Trophoblast cell (in vitro differentiated cells and primary cell): ENCODE data around the gene CHRM5.

Source experiments
- DNase-seq, 2 donors: peaks; one replicate each; pipeline ENCODE4 v3.0.0-alpha.2; 2016
- H2AFZ ChIP-seq: 2 replicates; pipeline ENCODE4 v1.6.1; 2013; ENCODE audit warnings: low read length, moderate library complexity, mild to moderate bottlenecking; ENCODE audit not compliant: insufficient read depth, poor library complexity
- H2AK5ac ChIP-seq: 2 replicates; pipeline ENCODE4 v1.6.1; 2013; ENCODE audit warnings: mild to moderate bottlenecking, low read length
- H2BK120ac ChIP-seq: 2 replicates; pipeline ENCODE4 v1.6.1; 2013; ENCODE audit warnings: low read length, mild to moderate bottlenecking, moderate library complexity; ENCODE audit not compliant: insufficient read depth, poor library complexity
- H2BK12ac ChIP-seq: 2 replicates; pipeline ENCODE4 v1.6.1; 2013; ENCODE audit warnings: mild to moderate bottlenecking, low read length, moderate library complexity
- H2BK5ac ChIP-seq: 2 replicates; pipeline ENCODE4 v1.6.1; 2013; ENCODE audit warnings: low read length, low read depth, moderate library complexity, mild to moderate bottlenecking; ENCODE audit not compliant: poor library complexity
- H3K14ac ChIP-seq: 2 replicates; pipeline ENCODE4 v1.6.1; 2013; ENCODE audit warnings: mild to moderate bottlenecking, low read length
- H3K18ac ChIP-seq: 2 replicates; pipeline ENCODE4 v1.6.1; 2013; ENCODE audit warnings: mild to moderate bottlenecking, low read length
- H3K23ac ChIP-seq: 2 replicates; pipeline ENCODE4 v1.6.1; 2013; ENCODE audit warnings: low read length
- H3K27ac ChIP-seq: 2 replicates; pipeline ENCODE4 v1.5.1; 2013; ENCODE audit warnings: low read depth, mild to moderate bottlenecking, inconsistent platforms, low read length, moderate library complexity
- H3K27me3 ChIP-seq: 2 replicates; pipeline ENCODE4 v1.6.1; 2013; ENCODE audit warnings: inconsistent platforms, mild to moderate bottlenecking, low read length, moderate library complexity; ENCODE audit not compliant: insufficient read depth
- H3K36me3 ChIP-seq, 2 experiments: 1 replicate in 1 of 2; 2 replicates in 1 of 2; pipeline ENCODE4 v1.6.1; 2013; ENCODE audit warnings: low read length in 2 of 2, mild to moderate bottlenecking in 2 of 2, moderate library complexity in 1 of 2; ENCODE audit not compliant: insufficient read depth in 2 of 2, control insufficient read depth in 1 of 2
- H3K4ac ChIP-seq: 2 replicates; pipeline ENCODE4 v1.6.1; 2013; ENCODE audit warnings: low read depth, mild to moderate bottlenecking, low read length, moderate library complexity
- H3K4me1 ChIP-seq, 2 experiments: 1 replicate in 1 of 2; 2 replicates in 1 of 2; pipeline ENCODE4 v1.6.1; 2013; ENCODE audit warnings: low read length in 2 of 2, mild to moderate bottlenecking in 2 of 2, moderate library complexity in 1 of 2; ENCODE audit not compliant: insufficient read depth in 2 of 2, control insufficient read depth in 1 of 2
- H3K4me2 ChIP-seq: 2 replicates; pipeline ENCODE4 v1.6.1; 2013; ENCODE audit warnings: inconsistent platforms, mild to moderate bottlenecking, low read length, moderate library complexity
- H3K4me3 ChIP-seq: 2 replicates; pipeline ENCODE4 v1.5.1; 2013; ENCODE audit warnings: mild to moderate bottlenecking, low read depth, low read length, inconsistent platforms
- H3K79me1 ChIP-seq: one replicate; pipeline ENCODE4 v1.6.1; 2013; ENCODE audit warnings: low read length
- H3K79me2 ChIP-seq: 2 replicates; pipeline ENCODE4 v1.6.1; 2013; ENCODE audit warnings: low read length, mild to moderate bottlenecking; ENCODE audit not compliant: control insufficient read depth, insufficient read depth, poor library complexity
- H3K9ac ChIP-seq: 2 replicates; pipeline ENCODE4 v1.6.1; 2013; ENCODE audit warnings: mild to moderate bottlenecking, low read length
- H3K9me3 ChIP-seq: 2 replicates; pipeline ENCODE4 v1.6.1; 2013; ENCODE audit warnings: low read depth, mild to moderate bottlenecking, control low read depth, inconsistent platforms, low read length; ENCODE audit not compliant: insufficient read depth
- H4K12ac ChIP-seq: 2 replicates; pipeline ENCODE4 v1.6.1; 2013; ENCODE audit warnings: low read depth, mild to moderate bottlenecking, low read length, moderate library complexity
- H4K8ac ChIP-seq: 2 replicates; pipeline ENCODE4 v1.6.1; 2013; ENCODE audit warnings: low read depth, mild to moderate bottlenecking, low read length, moderate library complexity
- H4K91ac ChIP-seq: one replicate; pipeline ENCODE4 v1.6.1; 2013; ENCODE audit warnings: low read depth, mild to moderate bottlenecking, low read length, moderate library complexity
- WGBS: extraction: QIAGEN DNeasy Blood & Tissue Kit; methylation state at CpG from one replicate; pipeline ENCODE4 v1.1.7; 2013; ENCODE audit warnings: missing lambda C conversion rate; ENCODE audit not compliant: insufficient read length, insufficient coverage; ENCODE audit errors: extremely low coverage; 5-methylcytosine and 5-hydroxymethylcytosine counted together

Gene CHRM5

DNA sequence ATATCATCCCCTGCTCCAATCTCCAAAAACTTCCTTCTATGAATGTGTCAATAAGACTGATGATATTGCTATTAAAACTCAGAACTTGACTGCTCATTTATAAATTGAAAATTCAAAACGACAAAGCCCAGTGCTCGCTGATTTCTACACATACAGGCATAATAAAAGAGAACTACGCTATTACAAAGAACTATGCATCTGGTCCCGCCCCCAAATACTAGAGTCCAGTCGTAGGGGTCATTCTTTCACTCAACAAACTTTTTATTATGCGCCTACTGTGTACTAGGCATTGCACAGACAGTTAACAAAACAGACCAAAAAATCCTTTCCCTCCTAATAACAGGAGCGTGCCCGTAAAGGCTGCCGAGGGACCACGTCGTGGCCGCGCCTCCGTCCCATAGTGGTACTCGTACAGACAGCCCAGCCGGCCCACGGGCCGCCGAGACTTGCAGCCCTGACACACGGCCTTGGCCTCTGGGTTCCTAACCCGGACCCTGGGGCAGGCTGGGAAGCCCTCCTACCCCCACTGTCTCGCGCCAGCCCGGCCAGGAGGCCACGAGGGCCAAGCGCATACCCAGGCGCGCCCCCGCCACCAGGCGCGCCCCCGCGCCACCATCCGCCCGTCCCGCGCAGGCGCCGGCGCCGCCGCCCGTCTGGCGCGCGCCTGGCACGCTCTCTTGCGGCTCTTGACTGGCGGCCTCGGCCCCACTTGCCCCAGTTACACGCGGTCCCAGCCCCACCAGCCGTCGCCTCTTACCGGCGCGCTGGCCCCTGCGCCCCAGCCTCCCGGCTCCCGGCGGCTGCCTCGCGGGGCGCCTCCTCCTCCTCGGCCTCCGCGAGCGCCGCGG, 70.0 kb downstream of the CHRM5 start:
- Histone ChIP-seq H2AK5ac (no peak overlapping the region), H3K36me3 (no peaks in the 10 kb centered on the region), H3K18ac (peak overlapping the region; percentile 67), H2BK5ac (peak overlapping the region; percentile 82), H4K8ac (peak overlapping the region; percentile 89), H3K4me2 (peak overlapping the region; percentile 76), H3K9ac (peak overlapping the region; percentile 99), H2BK120ac (peak overlapping the region; percentile 2), H3K27ac (peak overlapping the region; percentile 94), H3K79me1 (peaks cover 8% of the 10 kb centered on the region), H4K12ac (peak overlapping the region; percentile 83), H3K14ac (peak overlapping the region; percentile 93), H4K91ac (peak overlapping the region; percentile 85), H2AFZ (peak overlapping the region; percentile 49), H3K9me3 (no peaks in the 10 kb centered on the region), H3K4me1 (peaks cover 2% of the 10 kb centered on the region in 2 experiments), H3K4me3 (peak overlapping the region; percentile 85), H3K4ac (peak overlapping the region; percentile 24), H3K27me3 (no peaks in the 10 kb centered on the region), H3K23ac (no peak overlapping the region), H2BK12ac (no peak overlapping the region), H3K79me2 (peaks cover 6% of the 10 kb centered on the region)
- peak; percentile 79 to 93 for DNase-seq
- WGBS, result no CpG with 5 or more reads among the region's 70 CpGs

DNA sequence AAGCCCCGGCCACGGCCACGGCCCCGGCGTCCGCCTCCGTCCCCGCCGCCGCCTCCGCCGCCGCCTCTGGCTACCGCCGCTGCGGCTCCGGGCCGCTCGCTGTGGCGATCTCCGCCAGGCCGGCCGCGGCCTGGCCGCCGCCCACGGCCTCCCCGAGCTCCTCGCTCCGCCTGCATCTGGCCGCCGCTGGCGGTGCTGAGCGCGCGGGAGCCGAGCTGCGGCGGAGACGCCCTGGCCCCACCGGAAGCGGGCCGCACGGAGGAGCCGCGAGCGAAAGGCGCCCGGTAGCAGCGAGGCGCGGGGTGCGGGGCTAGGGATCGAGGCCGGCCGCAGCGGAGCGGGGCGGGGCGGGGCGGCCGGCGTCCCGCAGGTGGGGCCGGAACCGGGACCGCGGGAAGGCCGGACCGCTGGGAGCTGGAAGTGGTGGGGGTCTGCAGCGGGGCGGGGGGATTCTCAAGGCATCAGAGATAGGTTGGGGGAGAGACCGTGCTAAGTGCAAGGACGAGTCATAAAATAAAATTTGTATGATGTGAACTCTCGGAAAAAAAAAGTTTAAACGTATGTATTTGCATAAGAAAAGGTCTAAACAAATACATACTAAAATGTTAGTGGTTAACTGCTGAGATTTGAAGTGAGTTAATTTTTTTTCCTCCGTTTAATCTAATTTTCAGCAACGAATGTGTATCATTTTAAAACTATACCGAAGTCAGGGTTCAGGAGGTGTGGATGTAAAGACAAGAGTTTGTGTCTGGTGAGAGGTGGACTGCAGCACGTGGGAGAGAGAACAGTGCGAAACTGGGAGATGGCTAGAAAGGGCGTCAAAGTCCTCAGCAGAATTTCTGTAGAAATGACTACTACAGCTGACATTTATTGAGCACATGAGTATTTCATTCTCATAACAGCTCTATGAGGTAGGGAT, 70.8 kb downstream of the CHRM5 start, which contains the start of gene AVEN:
Gene AVEN (minus strand): TSS at position 334 of the 919 bp plus-strand sequence. CDS start 158 bp downstream, at position 176.
- peaks cover 8% of the 10 kb centered on the region for H3K79me1 ChIP-seq
- H2AK5ac ChIP-seq, result no peak within 1 kb of the TSS
- H3K9ac ChIP-seq, result peak within 1 kb of the TSS; percentile 99
- peak within 1 kb of the TSS; percentile 89 for H4K8ac ChIP-seq
- H3K79me2 ChIP-seq, result peaks cover 6% of the 10 kb centered on the region
- H3K4ac ChIP-seq, result peak within 1 kb of the TSS; percentile 24
- DNase-seq, result peak; percentile 41 to 52
- H4K91ac ChIP-seq, result peak within 1 kb of the TSS; percentile 85
- no peaks in the 10 kb centered on the region for H3K36me3 ChIP-seq
- no peaks in the 10 kb centered on the region for H3K27me3 ChIP-seq
- WGBS, result no CpG with 5 or more reads among the region's 82 CpGs
- H3K18ac ChIP-seq, result peak within 1 kb of the TSS; percentile 67
- H2AFZ ChIP-seq, result peak within 1 kb of the TSS; percentile 49
- H3K4me1 ChIP-seq, result peaks cover 2 to 5% of the 10 kb centered on the region in 2 experiments
- peak within 1 kb of the TSS; percentile 83 for H4K12ac ChIP-seq
- no peaks in the 10 kb centered on the region for H3K9me3 ChIP-seq
- H3K14ac ChIP-seq, result peak within 1 kb of the TSS; percentile 93
- no peak within 1 kb of the TSS for H3K23ac ChIP-seq
- peak within 1 kb of the TSS; percentile 76 for H3K4me2 ChIP-seq
- no peak within 1 kb of the TSS for H2BK12ac ChIP-seq
- peak within 1 kb of the TSS; percentile 94 for H3K27ac ChIP-seq
- H2BK120ac ChIP-seq, result peak within 1 kb of the TSS; percentile 68
- peak within 1 kb of the TSS; percentile 85 for H3K4me3 ChIP-seq
- H2BK5ac ChIP-seq, result peak within 1 kb of the TSS; percentile 82

DNA sequence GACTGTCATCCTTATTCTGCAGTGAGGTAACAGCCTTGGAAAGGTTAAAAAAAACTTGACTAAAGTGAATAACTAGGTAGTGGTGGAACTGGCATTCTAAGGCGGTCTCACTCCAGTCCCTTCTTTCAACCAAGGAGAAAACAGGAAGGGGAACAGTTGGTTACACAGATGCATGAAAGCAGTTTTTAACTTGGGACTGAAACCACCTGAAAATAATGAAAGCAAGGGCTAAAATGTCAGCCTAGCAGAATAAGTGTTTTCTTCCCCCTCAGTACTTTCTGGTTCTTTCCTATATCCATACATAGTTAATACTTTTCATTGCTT, 71.5 kb downstream of the CHRM5 start:
- Histone ChIP-seq H2BK5ac (no peak overlapping the region), H3K79me2 (peaks cover 6% of the 10 kb centered on the region), H3K36me3 (no peaks in the 10 kb centered on the region), H4K12ac (no peak overlapping the region), H4K8ac (no peak overlapping the region), H3K4me2 (peak overlapping the region; percentile 35), H3K9me3 (no peaks in the 10 kb centered on the region), H3K18ac (no peak overlapping the region), H3K4ac (no peak overlapping the region), H3K23ac (no peak overlapping the region), H3K27me3 (no peaks in the 10 kb centered on the region), H2BK12ac (no peak overlapping the region), H2BK120ac (no peak overlapping the region), H4K91ac (no peak overlapping the region), H3K79me1 (peaks cover 8% of the 10 kb centered on the region), H2AK5ac (no peak overlapping the region), H3K4me3 (no peak overlapping the region), H3K27ac (no peak overlapping the region), H3K4me1 (peaks cover 2 to 5% of the 10 kb centered on the region in 2 experiments), H2AFZ (no peak overlapping the region), H3K9ac (no peak overlapping the region), H3K14ac (no peak overlapping the region)
- WGBS, result no CpG with 5 or more reads among the region's 1 CpG
- DNase-seq, result no peak

DNA sequence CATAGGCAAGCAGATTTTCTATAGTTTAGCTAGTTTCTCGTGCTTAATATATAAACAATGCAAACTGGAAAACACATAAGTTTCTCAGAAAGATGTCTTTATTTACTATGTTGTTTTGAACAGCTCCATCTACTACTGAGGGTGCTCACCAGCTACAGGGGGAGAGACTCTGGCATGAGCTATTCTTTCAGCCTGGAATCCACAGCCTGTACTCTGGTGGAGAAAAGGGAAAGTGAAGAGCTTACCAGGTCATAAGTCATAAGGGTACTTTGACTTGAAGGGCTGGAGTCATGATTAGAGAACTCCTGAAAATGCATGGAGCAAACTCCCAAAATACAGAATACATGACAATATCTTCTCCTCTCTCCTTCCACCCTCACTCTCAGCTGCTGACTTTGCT, 75.1 kb downstream of the CHRM5 start:
- Histone ChIP-seq H3K27me3 (no peaks in the 10 kb centered on the region), H3K9me3 (no peaks in the 10 kb centered on the region), H2BK5ac (no peak overlapping the region), H4K91ac (no peak overlapping the region), H4K8ac (no peak overlapping the region), H3K4me2 (no peak overlapping the region), H3K36me3 (no peaks in the 10 kb centered on the region), H3K23ac (no peak overlapping the region), H2AFZ (no peak overlapping the region), H3K14ac (no peak overlapping the region), H3K4me1 (peaks cover 8 to 14% of the 10 kb centered on the region in 2 experiments), H3K27ac (no peak overlapping the region), H3K9ac (no peak overlapping the region), H2AK5ac (no peak overlapping the region), H3K79me1 (peaks cover 6% of the 10 kb centered on the region), H2BK120ac (no peak overlapping the region), H3K4ac (no peak overlapping the region), H3K4me3 (no peak overlapping the region), H3K18ac (no peak overlapping the region), H4K12ac (no peak overlapping the region), H2BK12ac (no peak overlapping the region), H3K79me2 (peaks cover 4% of the 10 kb centered on the region)
- peak; percentile 38 to 80 for DNase-seq
- no CpG with 5 or more reads among the region's 1 CpG for WGBS
